ENCODE data around the gene NPIPA3. TPM values are rescaled to one million over a fixed set of nuclear protein-coding genes. Genes with fewer than 3 reads are reported as not detected.
"Not testable (repeated sequence)": the region's sequence is repeated elsewhere in the genome, so short reads cannot be mapped to it uniquely, and the experiment has no call there.

The NPIPA3 gene
- total RNA-seq, 1 experiment from 2014 or later, result 0.43 TPM

- H3K27me3 ChIP-seq, H3K9me3 ChIP-seq, DNase-seq, H3K36me3 ChIP-seq, H3K4me3 ChIP-seq: not testable (repeated sequence)
Observed at GRCh38 chr16:14702672-14703071, 539 bp upstream of the NPIPA3 start.

- DNase-seq, H3K4me3 ChIP-seq, H3K36me3 ChIP-seq, H3K9me3 ChIP-seq, H3K27me3 ChIP-seq: not testable (repeated sequence)
Observed at GRCh38 chr16:14733233-14733632, 30.0 kb downstream of the NPIPA3 start.

- DNase-seq, H3K36me3 ChIP-seq, H3K9me3 ChIP-seq, H3K27me3 ChIP-seq, H3K4me3 ChIP-seq: not testable (repeated sequence)
Observed at GRCh38 chr16:14740832-14741385, 37.7 kb downstream of the NPIPA3 start.

GRCh38 chr16:14741794-14742193 lies 38.6 kb downstream of the NPIPA3 start:
- not testable (repeated sequence) for H3K36me3 ChIP-seq, H3K9me3 ChIP-seq, H3K4me3 ChIP-seq, DNase-seq, H3K27me3 ChIP-seq

GRCh38 chr16:14742273-14743128 lies 39.3 kb downstream of the NPIPA3 start, which contains the start of gene NPIPA2:
TSS of gene NPIPA2 (plus strand) at chr16:14742533. CDS start at chr16:14748066, 5,533 bp downstream.
- H3K4me3 ChIP-seq, H3K36me3 ChIP-seq, H3K9me3 ChIP-seq, DNase-seq, H3K27me3 ChIP-seq: not testable (repeated sequence)

- not testable (repeated sequence) for H3K4me3 ChIP-seq, H3K27me3 ChIP-seq, H3K9me3 ChIP-seq, H3K36me3 ChIP-seq, DNase-seq
Observed at GRCh38 chr16:14773654-14774053, 70.4 kb downstream of the NPIPA3 start.

GRCh38 chr16:14775624-14776023 lies 72.4 kb downstream of the NPIPA3 start:
- not testable (repeated sequence) for DNase-seq, H3K4me3 ChIP-seq, H3K36me3 ChIP-seq, H3K9me3 ChIP-seq, H3K27me3 ChIP-seq

Other genes starting within 250 kb of the NPIPA3 start
- 44.3 and 131 TPM in 2 replicates for gene PARN, start 73.2 kb upstream of the NPIPA3 start, total RNA-seq (2014; rRNA removed; shearing (Covaris generic); ENCODE audit: low replicate concordance)
- 121 and 179 TPM in 2 replicates for gene BFAR, start 70.5 kb upstream of the NPIPA3 start, total RNA-seq (2014; rRNA removed; shearing (Covaris generic); ENCODE audit: low replicate concordance)
- not detected in 2 replicates for gene PLA2G10, start 9.1 kb upstream of the NPIPA3 start, total RNA-seq (2014; rRNA removed; shearing (Covaris generic); ENCODE audit: low replicate concordance)
- 0.43 TPM in 1 of 2 replicates, not detected in the other for gene NPIPA2, start 39.1 kb downstream of the NPIPA3 start, total RNA-seq (2014; rRNA removed; shearing (Covaris generic); ENCODE audit: low replicate concordance)
- gene NOMO1, start 130.3 kb downstream of the NPIPA3 start, total RNA-seq (2014; rRNA removed; shearing (Covaris generic); ENCODE audit: low replicate concordance), result 113 and 139 TPM in 2 replicates
- 21.7 and 24.1 TPM in 2 replicates for gene NPIPA1, start 234.0 kb downstream of the NPIPA3 start, total RNA-seq (2014; rRNA removed; shearing (Covaris generic); ENCODE audit: low replicate concordance)

Data from MG63 (cell line).